SK-N-SH treated with all-trans-retinoic acid at 6 μM for 48 hours (cell line): ENCODE results near the gene OSBPL2.

Experiments used
- ATAC-seq: fragments of 200-7000 bp; cut with Tn5 transposase; 3 replicates; pipeline ENCODE4 v1.9.1; 2020; ENCODE audit warnings: mild to moderate bottlenecking, moderate library complexity
- ARNTL ChIP-seq: fragments of 450-650 bp; formaldehyde crosslinking; IDR thresholded peaks from 2 replicates; pipeline ENCODE4 v1.5.0; 2020; ENCODE audit warnings: low read depth, mild to moderate bottlenecking, moderate library complexity, borderline replicate concordance
- BACH2 ChIP-seq: fragments of 250-450 bp; sonication (Bioruptor Pico); IDR thresholded peaks from 2 replicates; pipeline ENCODE4 v1.9.0; 2021; ENCODE audit warnings: mild to moderate bottlenecking, borderline replicate concordance
- CREB5 ChIP-seq: fragments of 250-450 bp; sonication (Bioruptor Pico); IDR thresholded peaks from 2 replicates; pipeline ENCODE4 v1.5.1; 2020; ENCODE audit warnings: low read depth, mild to moderate bottlenecking, moderate library complexity
- CSDC2 ChIP-seq: fragments of 250-450 bp; sonication (Bioruptor Pico); IDR thresholded peaks from 2 replicates; pipeline ENCODE4 v1.5.0; 2020; ENCODE audit warnings: mild to moderate bottlenecking, moderate library complexity
- CSRNP3 ChIP-seq: fragments of 250-450 bp; sonication (Bioruptor Pico); IDR thresholded peaks from 2 replicates; pipeline ENCODE4 v1.5.1; 2021; ENCODE audit warnings: mild to moderate bottlenecking, moderate library complexity
- ESRRG ChIP-seq: fragments of 250-450 bp; sonication (Bioruptor Pico); IDR thresholded peaks from 2 replicates; pipeline ENCODE4 v1.6.1; 2021; ENCODE audit warnings: mild to moderate bottlenecking
- GLIS3 ChIP-seq: fragments of 250-450 bp; sonication (Bioruptor Pico); IDR thresholded peaks from 2 replicates; pipeline ENCODE4 v1.5.0; 2020; ENCODE audit warnings: mild to moderate bottlenecking, moderate library complexity
- ISL1 ChIP-seq: fragments of 250-450 bp; sonication (Bioruptor Pico); IDR thresholded peaks from 2 replicates; pipeline ENCODE4 v2.1.2; 2022; ENCODE audit warnings: mild to moderate bottlenecking, moderate library complexity
- OSR1 ChIP-seq: fragments of 250-450 bp; sonication (Bioruptor Pico); IDR thresholded peaks from 2 replicates; pipeline ENCODE4 v1.8.0; 2022; ENCODE audit warnings: moderate library complexity, mild to moderate bottlenecking, inconsistent platforms
- PPARA ChIP-seq: fragments of 250-450 bp; sonication (Bioruptor Pico); IDR thresholded peaks from 2 replicates; pipeline ENCODE4 v1.5.0; 2020; ENCODE audit warnings: mild to moderate bottlenecking, borderline replicate concordance
- SNAI2 ChIP-seq: fragments of 250-450 bp; sonication (Bioruptor Pico); IDR thresholded peaks from 2 replicates; pipeline ENCODE4 v1.5.0; 2020; ENCODE audit warnings: mild to moderate bottlenecking, moderate library complexity
- TCF4 ChIP-seq: fragments of 250-450 bp; sonication (Bioruptor Pico); IDR thresholded peaks from 2 replicates; pipeline ENCODE4 v1.8.0; 2021; ENCODE audit warnings: mild to moderate bottlenecking, moderate library complexity, borderline replicate concordance
- TOX ChIP-seq: fragments of 250-450 bp; sonication (Bioruptor Pico); IDR thresholded peaks from 2 replicates; pipeline ENCODE4 v1.8.0; 2021; ENCODE audit warnings: mild to moderate bottlenecking, moderate library complexity, borderline replicate concordance
- ZC3H10 ChIP-seq: fragments of 250-450 bp; sonication (Bioruptor Pico); IDR thresholded peaks from 2 replicates; pipeline ENCODE4 v1.5.1; 2021; ENCODE audit warnings: mild to moderate bottlenecking, moderate library complexity
- ZFP3 ChIP-seq: fragments of 250-450 bp; sonication (Bioruptor Pico); IDR thresholded peaks from 2 replicates; pipeline ENCODE4 v1.5.0; 2020; ENCODE audit warnings: mild to moderate bottlenecking, moderate library complexity
- ZFP30 ChIP-seq: fragments of 450-650 bp; formaldehyde crosslinking; IDR thresholded peaks from 2 replicates; pipeline ENCODE4 v1.5.0; 2022; ENCODE audit warnings: mild to moderate bottlenecking, moderate library complexity
- ZNF565 ChIP-seq: fragments of 450-650 bp; formaldehyde crosslinking; conservative IDR thresholded peaks from 2 replicates; pipeline ENCODE4 v1.5.0; 2020; ENCODE audit warnings: low read depth, mild to moderate bottlenecking, moderate library complexity
- ZNF70 ChIP-seq: fragments of 450-650 bp; formaldehyde crosslinking; IDR thresholded peaks from 2 replicates; pipeline ENCODE4 v1.5.0; 2020; ENCODE audit warnings: mild to moderate bottlenecking, moderate library complexity
- ZNF8 ChIP-seq: fragments of 450-650 bp; formaldehyde crosslinking; IDR thresholded peaks from 2 replicates; pipeline ENCODE4 v1.5.0; 2020; ENCODE audit warnings: mild to moderate bottlenecking, moderate library complexity
- TF ChIP-seq, protein P1 (sequence below): fragments of 250-450 bp; sonication (Bioruptor Pico); IDR thresholded peaks from 2 replicates; pipeline ENCODE4 v1.5.0; 2020; ENCODE audit warnings: mild to moderate bottlenecking, moderate library complexity
- TF ChIP-seq, protein P2 (sequence below): fragments of 250-450 bp; sonication (Bioruptor Pico); IDR thresholded peaks from 2 replicates; pipeline ENCODE4 v1.8.0; 2020; ENCODE audit warnings: mild to moderate bottlenecking, moderate library complexity, borderline replicate concordance
- TF ChIP-seq, protein P3 (sequence below): fragments of 250-450 bp; sonication (Bioruptor Pico); IDR thresholded peaks from 2 replicates; pipeline ENCODE4 v1.8.0; 2021; ENCODE audit warnings: low read depth, mild to moderate bottlenecking, moderate library complexity, borderline replicate concordance

Gene OSBPL2

GRCh38 chr20:62269871-62270270 lies 31.6 kb downstream of the OSBPL2 start:
- no peak for TF ChIP-seq ESRRG (CRISPR knock-in tag)
- no peak for TF ChIP-seq ZFP3 (CRISPR knock-in tag)
- no peak for TF ChIP-seq ISL1 (CRISPR knock-in tag)
- no peak for TF ChIP-seq ZNF70 (CRISPR knock-in tag)
- no peak for TF ChIP-seq PPARA (CRISPR knock-in tag)
- TF ChIP-seq, protein P1, sequence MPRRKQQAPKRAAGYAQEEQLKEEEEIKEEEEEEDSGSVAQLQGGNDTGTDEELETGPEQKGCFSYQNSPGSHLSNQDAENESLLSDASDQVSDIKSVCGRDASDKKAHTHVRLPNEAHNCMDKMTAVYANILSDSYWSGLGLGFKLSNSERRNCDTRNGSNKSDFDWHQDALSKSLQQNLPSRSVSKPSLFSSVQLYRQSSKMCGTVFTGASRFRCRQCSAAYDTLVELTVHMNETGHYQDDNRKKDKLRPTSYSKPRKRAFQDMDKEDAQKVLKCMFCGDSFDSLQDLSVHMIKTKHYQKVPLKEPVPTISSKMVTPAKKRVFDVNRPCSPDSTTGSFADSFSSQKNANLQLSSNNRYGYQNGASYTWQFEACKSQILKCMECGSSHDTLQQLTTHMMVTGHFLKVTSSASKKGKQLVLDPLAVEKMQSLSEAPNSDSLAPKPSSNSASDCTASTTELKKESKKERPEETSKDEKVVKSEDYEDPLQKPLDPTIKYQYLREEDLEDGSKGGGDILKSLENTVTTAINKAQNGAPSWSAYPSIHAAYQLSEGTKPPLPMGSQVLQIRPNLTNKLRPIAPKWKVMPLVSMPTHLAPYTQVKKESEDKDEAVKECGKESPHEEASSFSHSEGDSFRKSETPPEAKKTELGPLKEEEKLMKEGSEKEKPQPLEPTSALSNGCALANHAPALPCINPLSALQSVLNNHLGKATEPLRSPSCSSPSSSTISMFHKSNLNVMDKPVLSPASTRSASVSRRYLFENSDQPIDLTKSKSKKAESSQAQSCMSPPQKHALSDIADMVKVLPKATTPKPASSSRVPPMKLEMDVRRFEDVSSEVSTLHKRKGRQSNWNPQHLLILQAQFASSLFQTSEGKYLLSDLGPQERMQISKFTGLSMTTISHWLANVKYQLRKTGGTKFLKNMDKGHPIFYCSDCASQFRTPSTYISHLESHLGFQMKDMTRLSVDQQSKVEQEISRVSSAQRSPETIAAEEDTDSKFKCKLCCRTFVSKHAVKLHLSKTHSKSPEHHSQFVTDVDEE (CRISPR knock-in tag), result no peak
- no peak for TF ChIP-seq TCF4
- TF ChIP-seq OSR1 (CRISPR knock-in tag), result no peak
- TF ChIP-seq CSRNP3 (CRISPR knock-in tag), result no peak
- TF ChIP-seq, protein P2, sequence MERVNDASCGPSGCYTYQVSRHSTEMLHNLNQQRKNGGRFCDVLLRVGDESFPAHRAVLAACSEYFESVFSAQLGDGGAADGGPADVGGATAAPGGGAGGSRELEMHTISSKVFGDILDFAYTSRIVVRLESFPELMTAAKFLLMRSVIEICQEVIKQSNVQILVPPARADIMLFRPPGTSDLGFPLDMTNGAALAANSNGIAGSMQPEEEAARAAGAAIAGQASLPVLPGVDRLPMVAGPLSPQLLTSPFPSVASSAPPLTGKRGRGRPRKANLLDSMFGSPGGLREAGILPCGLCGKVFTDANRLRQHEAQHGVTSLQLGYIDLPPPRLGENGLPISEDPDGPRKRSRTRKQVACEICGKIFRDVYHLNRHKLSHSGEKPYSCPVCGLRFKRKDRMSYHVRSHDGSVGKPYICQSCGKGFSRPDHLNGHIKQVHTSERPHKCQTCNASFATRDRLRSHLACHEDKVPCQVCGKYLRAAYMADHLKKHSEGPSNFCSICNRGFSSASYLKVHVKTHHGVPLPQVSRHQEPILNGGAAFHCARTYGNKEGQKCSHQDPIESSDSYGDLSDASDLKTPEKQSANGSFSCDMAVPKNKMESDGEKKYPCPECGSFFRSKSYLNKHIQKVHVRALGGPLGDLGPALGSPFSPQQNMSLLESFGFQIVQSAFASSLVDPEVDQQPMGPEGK (CRISPR knock-in tag), result no peak
- no peak for TF ChIP-seq ZNF565 (CRISPR knock-in tag)
- TF ChIP-seq, protein P3, sequence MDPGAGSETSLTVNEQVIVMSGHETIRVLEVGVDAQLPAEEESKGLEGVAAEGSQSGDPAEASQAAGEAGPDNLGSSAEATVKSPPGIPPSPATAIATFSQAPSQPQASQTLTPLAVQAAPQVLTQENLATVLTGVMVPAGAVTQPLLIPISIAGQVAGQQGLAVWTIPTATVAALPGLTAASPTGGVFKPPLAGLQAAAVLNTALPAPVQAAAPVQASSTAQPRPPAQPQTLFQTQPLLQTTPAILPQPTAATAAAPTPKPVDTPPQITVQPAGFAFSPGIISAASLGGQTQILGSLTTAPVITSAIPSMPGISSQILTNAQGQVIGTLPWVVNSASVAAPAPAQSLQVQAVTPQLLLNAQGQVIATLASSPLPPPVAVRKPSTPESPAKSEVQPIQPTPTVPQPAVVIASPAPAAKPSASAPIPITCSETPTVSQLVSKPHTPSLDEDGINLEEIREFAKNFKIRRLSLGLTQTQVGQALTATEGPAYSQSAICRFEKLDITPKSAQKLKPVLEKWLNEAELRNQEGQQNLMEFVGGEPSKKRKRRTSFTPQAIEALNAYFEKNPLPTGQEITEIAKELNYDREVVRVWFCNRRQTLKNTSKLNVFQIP, result no peak
- no peak for TF ChIP-seq ZC3H10 (CRISPR knock-in tag)
- no peak for TF ChIP-seq ZNF8
- no peak for TF ChIP-seq GLIS3
- ATAC-seq, result no peak

DNA sequence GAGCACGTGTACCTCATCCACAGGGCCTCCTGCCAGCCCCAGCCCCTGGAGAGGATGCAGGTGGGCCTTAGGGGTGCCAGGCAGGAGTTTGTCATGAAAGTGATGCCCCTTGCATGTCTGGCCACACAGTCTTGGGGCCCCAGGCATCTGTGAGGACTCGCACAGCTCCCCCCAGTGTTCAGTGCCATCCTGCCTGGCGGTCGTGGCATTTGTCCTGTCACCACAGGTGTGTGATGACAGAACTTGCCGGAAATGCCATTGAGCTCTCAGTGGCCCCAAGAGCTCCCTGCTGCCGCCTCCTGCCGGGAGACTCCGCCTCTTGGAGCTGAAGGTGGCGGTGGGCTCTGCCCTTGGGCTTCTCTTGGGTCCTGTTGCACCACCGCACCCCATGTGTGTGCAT lies 33.9 kb downstream of the OSBPL2 start:
- no peak for TF ChIP-seq ARNTL (CRISPR knock-in tag)
- no peak for TF ChIP-seq ISL1 (CRISPR knock-in tag)
- TF ChIP-seq ZNF565 (CRISPR knock-in tag), result no peak
- TF ChIP-seq CSRNP3 (CRISPR knock-in tag), result no peak
- TF ChIP-seq, protein P3, result no peak
- no peak for TF ChIP-seq ESRRG (CRISPR knock-in tag)
- TF ChIP-seq ZFP30 (CRISPR knock-in tag), result no peak
- no peak for TF ChIP-seq SNAI2
- no peak for TF ChIP-seq ZC3H10 (CRISPR knock-in tag)
- no peak for TF ChIP-seq TOX (CRISPR knock-in tag)
- TF ChIP-seq TCF4, result no peak
- TF ChIP-seq CREB5, result no peak
- TF ChIP-seq, protein P1 (CRISPR knock-in tag), result no peak
- no peak for TF ChIP-seq BACH2 (CRISPR knock-in tag)
- no peak for TF ChIP-seq CSDC2
- TF ChIP-seq, protein P2 (CRISPR knock-in tag), result no peak
- no peak for TF ChIP-seq ZFP3 (CRISPR knock-in tag)
- TF ChIP-seq, all 23 proteins: peak for 0
- ATAC-seq, result no peak
